ENCODE data around the gene FLOT2.
"Not testable (repeated sequence)": the region's sequence is repeated elsewhere in the genome, so short reads cannot be mapped to it uniquely, and the experiment has no call there.

FLOT2 gene

GRCh38 chr17:28935744-28936460, 38.4 kb upstream of the FLOT2 start:
- Histone ChIP-seq H3K4me1 (ENCODE audit: control insufficient read depth, low read length) (no peaks in the 10 kb centered on the region), H3K4me2 (ENCODE audit: low read length) (no peak overlapping the region), H4K20me1 (ENCODE audit: control insufficient read depth, insufficient read depth, low read depth, low read length) (peaks cover 12% of the 10 kb centered on the region; the same call in 1 of the 2 replicates)

GRCh38 chr17:28934508-28934907, 37.0 kb upstream of the FLOT2 start:
- H3K27ac ChIP-seq (ENCODE audit: low read depth, low read length); H3K4me3 ChIP-seq (ENCODE audit: low read length); H3K9me3 ChIP-seq (ENCODE audit: control insufficient read depth, insufficient read depth, low read length); H3F3A ChIP-seq (ENCODE audit: control insufficient read depth, insufficient read depth); H3K4me2 ChIP-seq (ENCODE audit: low read length); H3K27me3 ChIP-seq (ENCODE audit: control insufficient read depth, low read length); H3K4me1 ChIP-seq (ENCODE audit: control insufficient read depth, low read length); H3K9me2 ChIP-seq (replicated peaks; ENCODE audit: control insufficient read depth, low read length): not testable (repeated sequence)
- peaks cover 62% of the 10 kb centered on the region for H3K36me3 ChIP-seq (ENCODE audit: control insufficient read depth, low read length)
- peaks cover 98% of the 10 kb centered on the region for H3K79me2 ChIP-seq (ENCODE audit: control insufficient read depth, low read length)
- peaks cover 18% of the 10 kb centered on the region for H4K20me1 ChIP-seq (ENCODE audit: control insufficient read depth, insufficient read depth, low read depth, low read length)

More at GRCh38 chr17:28935744-28936460, 38.4 kb upstream of the FLOT2 start:
- Histone ChIP-seq H3K79me2 (ENCODE audit: control insufficient read depth, low read length) (peaks cover 98% of the 10 kb centered on the region), H3K27ac (ENCODE audit: low read depth, low read length) (no peak overlapping the region), H3K27me3 (ENCODE audit: control insufficient read depth, low read length) (no peaks in the 10 kb centered on the region), H3K9me3 (ENCODE audit: control insufficient read depth, insufficient read depth, low read length) (no peaks in the 10 kb centered on the region), H3K4me3 (ENCODE audit: low read length) (no peak overlapping the region), H3K36me3 (ENCODE audit: control insufficient read depth, low read length) (peaks cover 66% of the 10 kb centered on the region), H3K9me2 (replicated peaks; ENCODE audit: control insufficient read depth, low read length) (no peaks in the 10 kb centered on the region), H3F3A (ENCODE audit: control insufficient read depth, insufficient read depth) (peaks cover 2% of the 10 kb centered on the region; the same call in 1 of the 2 replicates)
- TF ChIP-seq EZH2phosphoT487 (IDR thresholded peaks at IDR 0.05; ENCODE audit: borderline replicate concordance, low read length) (no peak), CTCF (IDR thresholded peaks at IDR 0.05; ENCODE audit: low read depth, low read length, poor library complexity, severe bottlenecking) (no peak)

GRCh38 chr17:28929787-28930186, 32.3 kb upstream of the FLOT2 start:
- Histone ChIP-seq H3K4me2 (ENCODE audit: low read length) (no peak overlapping the region), H3F3A (ENCODE audit: control insufficient read depth, insufficient read depth) (peaks cover 2% of the 10 kb centered on the region; the same call in 1 of the 2 replicates), H3K27ac (ENCODE audit: low read depth, low read length) (no peak overlapping the region), H3K4me3 (ENCODE audit: low read length) (no peak overlapping the region), H3K9me3 (ENCODE audit: control insufficient read depth, insufficient read depth, low read length) (no peaks in the 10 kb centered on the region), H3K36me3 (ENCODE audit: control insufficient read depth, low read length) (peaks cover 67% of the 10 kb centered on the region), H3K27me3 (ENCODE audit: control insufficient read depth, low read length) (no peaks in the 10 kb centered on the region), H3K4me1 (ENCODE audit: control insufficient read depth, low read length) (peaks cover 17% of the 10 kb centered on the region), H4K20me1 (ENCODE audit: control insufficient read depth, insufficient read depth, low read depth, low read length) (peaks cover 17% of the 10 kb centered on the region), H3K9me2 (replicated peaks; ENCODE audit: control insufficient read depth, low read length) (no peaks in the 10 kb centered on the region), H3K79me2 (ENCODE audit: control insufficient read depth, low read length) (peaks cover 99% of the 10 kb centered on the region)
- TF ChIP-seq EZH2phosphoT487 (IDR thresholded peaks at IDR 0.05; ENCODE audit: borderline replicate concordance, low read length) (no peak), CTCF (IDR thresholded peaks at IDR 0.05; ENCODE audit: low read depth, low read length, poor library complexity, severe bottlenecking) (no peak)

GRCh38 chr17:28928061-28928460, 30.5 kb upstream of the FLOT2 start:
- Histone ChIP-seq H3K79me2 (ENCODE audit: control insufficient read depth, low read length) (peaks cover 91% of the 10 kb centered on the region), H3K36me3 (ENCODE audit: control insufficient read depth, low read length) (peaks cover 70% of the 10 kb centered on the region), H3K9me2 (replicated peaks; ENCODE audit: control insufficient read depth, low read length) (no peaks in the 10 kb centered on the region), H3K4me1 (ENCODE audit: control insufficient read depth, low read length) (peaks cover 17% of the 10 kb centered on the region), H4K20me1 (ENCODE audit: control insufficient read depth, insufficient read depth, low read depth, low read length) (peaks cover 10% of the 10 kb centered on the region), H3K27ac (ENCODE audit: low read depth, low read length) (no peak overlapping the region), H3F3A (ENCODE audit: control insufficient read depth, insufficient read depth) (no peaks in the 10 kb centered on the region; the same call in 1 of the 2 replicates), H3K4me2 (ENCODE audit: low read length) (no peak overlapping the region), H3K27me3 (ENCODE audit: control insufficient read depth, low read length) (no peaks in the 10 kb centered on the region), H3K9me3 (ENCODE audit: control insufficient read depth, insufficient read depth, low read length) (no peaks in the 10 kb centered on the region), H3K4me3 (ENCODE audit: low read length) (no peak overlapping the region)
- TF ChIP-seq CTCF (IDR thresholded peaks at IDR 0.05; ENCODE audit: low read depth, low read length, poor library complexity, severe bottlenecking) (no peak), EZH2phosphoT487 (IDR thresholded peaks at IDR 0.05; ENCODE audit: borderline replicate concordance, low read length) (no peak)

Data from DOHH2 (cell line).